Stimulated activated CD8-positive, alpha-beta memory T cell treated with anti-CD3 and anti-CD28 coated beads, Interleukin-7, amount 100 ng/mL, for 24 hours (primary cell): ENCODE data around the gene KRTAP12-4.
"Not testable (repeated sequence)": the region's sequence is repeated elsewhere in the genome, so short reads cannot be mapped to it uniquely, and the experiment has no call there.

Experiments used
- DNase-seq: peaks from one replicate; pipeline ENCODE4 v3.0.0-alpha.2; 2020; ENCODE audit warnings: low read depth

Gene KRTAP12-4

DNA sequence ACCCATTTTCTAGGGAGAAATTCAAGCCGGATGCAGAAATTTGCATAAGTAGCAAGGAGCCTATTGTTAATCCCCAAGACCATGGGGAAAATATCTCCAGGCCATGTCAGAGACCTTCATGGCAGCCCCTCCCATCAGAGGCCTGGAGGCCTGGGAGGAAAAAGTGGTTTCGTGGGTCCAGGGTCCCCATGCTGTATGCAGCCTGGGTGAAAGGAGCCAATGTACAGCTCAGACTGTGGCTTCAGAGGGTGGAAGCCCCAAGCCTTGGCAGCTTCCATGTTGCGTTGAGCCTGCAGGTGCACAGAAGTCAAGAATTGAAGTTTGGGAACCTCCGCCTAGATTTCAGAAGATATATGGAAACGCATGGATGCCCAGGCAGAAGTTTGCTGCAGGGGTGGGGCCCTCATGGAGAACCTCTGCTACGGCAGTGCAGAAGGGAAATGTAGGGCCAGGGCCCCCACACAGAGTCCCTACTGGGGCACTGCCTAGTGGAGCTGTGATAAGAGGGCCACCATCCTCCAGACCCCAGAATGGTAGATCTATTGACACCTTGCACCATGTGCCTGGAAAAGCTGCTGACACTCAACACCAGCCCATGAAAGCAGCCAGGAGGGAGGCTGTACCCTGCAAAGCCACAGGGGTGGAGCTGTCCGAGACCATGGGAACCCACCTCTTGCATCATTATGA lies 44.2 kb downstream of the KRTAP12-4 start:
- not testable (repeated sequence) for DNase-seq

DNA sequence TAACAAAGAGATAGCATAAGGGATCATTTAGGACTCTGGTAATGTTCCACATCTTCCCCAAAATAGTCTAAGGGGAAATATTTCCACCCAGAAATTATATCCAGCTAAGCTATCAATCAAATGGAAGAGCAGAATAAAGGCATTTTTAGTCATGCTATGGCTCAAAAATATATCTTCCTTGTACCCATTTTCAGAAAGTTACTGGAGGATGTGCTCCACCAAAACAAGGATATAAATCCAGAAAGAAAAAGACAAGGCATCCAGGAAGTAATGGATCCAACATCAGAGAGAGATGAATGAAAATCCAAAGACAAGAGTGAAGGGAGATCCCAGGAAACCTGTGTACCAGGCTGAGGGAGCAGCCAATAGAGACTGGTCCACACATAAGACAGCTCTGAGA lies 45.3 kb downstream of the KRTAP12-4 start:
- no peak for DNase-seq

DNA sequence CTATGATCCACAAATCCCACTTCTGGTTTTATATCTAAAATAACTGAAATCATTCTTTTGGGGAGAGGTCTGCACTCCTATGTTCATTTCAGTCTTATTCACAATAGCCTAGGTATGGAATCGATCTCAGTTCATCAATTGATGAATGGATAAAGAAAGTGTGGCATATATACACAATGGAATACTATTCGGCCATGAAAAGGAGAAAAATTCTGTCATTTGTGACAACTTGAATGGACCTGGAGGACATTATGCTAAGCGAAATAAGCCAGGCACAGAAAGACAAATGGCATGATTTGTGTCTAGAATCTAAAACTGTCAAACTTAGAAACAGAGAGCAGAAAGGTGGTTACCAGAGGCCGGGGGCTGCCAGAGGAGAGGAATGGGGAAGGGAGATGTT lies 48.0 kb downstream of the KRTAP12-4 start:
- DNase-seq, result no peak
